Measurements from ENCODE around the gene KLHL22.
A peak's percentile ranks its signal among the peaks of the same experiment; 100 is the strongest.

Gene KLHL22

DNA sequence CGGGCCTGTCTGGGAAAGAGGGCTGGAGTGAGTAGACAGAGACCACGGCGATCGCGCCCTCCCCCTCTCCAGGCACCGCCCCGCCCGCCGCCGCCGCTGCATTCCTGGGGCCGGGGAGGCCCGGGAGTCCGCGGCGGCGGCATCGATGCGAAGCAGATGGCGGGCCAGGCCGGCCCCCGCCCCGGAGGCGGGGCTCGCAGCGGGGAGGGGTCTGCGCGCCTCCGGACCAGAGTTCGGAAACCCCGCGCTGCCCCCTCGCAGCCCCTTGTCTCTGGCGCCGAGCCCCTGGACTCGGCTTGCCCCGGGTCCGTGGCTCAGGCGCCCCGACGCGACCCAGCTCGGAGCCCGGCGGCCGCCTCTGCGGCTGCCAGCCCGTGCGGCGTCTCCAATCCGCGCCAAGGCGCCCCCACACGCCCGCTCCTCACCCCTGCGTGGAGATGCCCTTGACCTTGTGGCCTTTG is 59.3 kb downstream of the KLHL22 start:
- DNase-seq (ENCODE audit: low read depth) = peak; percentile 57

GRCh38 chr22:20435436-20436306 is 59.9 kb downstream of the KLHL22 start:
- no peak for DNase-seq (ENCODE audit: low read depth)
- H3K4me3 ChIP-seq (ENCODE audit: low read length) = peak overlapping the region; percentile 99
- TF ChIP-seq CTCF (conservative IDR thresholded peaks at IDR 0.05; ENCODE audit: low read length) = no peak

More for the DNA sequence above, 59.3 kb downstream of the KLHL22 start:
- no peak for TF ChIP-seq CTCF (conservative IDR thresholded peaks at IDR 0.05; ENCODE audit: low read length)
- H3K4me3 ChIP-seq (ENCODE audit: low read length) = peak overlapping the region; percentile 99

- H3K4me3 ChIP-seq (ENCODE audit: low read length) = no peak overlapping the region; the same call in 1 of the 2 replicates
- TF ChIP-seq CTCF (conservative IDR thresholded peaks at IDR 0.05; ENCODE audit: low read length) = no peak
- no peak for DNase-seq (ENCODE audit: low read depth)
Observed at GRCh38 chr22:20434773-20435172, 60.8 kb downstream of the KLHL22 start.

GRCh38 chr22:20434264-20434751 is 61.3 kb downstream of the KLHL22 start:
- TF ChIP-seq CTCF (conservative IDR thresholded peaks at IDR 0.05; ENCODE audit: low read length) = no peak
- no peak for DNase-seq (ENCODE audit: low read depth)
- no peak overlapping the region for H3K4me3 ChIP-seq (ENCODE audit: low read length)

GRCh38 chr22:20433686-20434241 is 61.8 kb downstream of the KLHL22 start:
- no peak for TF ChIP-seq CTCF (conservative IDR thresholded peaks at IDR 0.05; ENCODE audit: low read length)
- no peak overlapping the region for H3K4me3 ChIP-seq (ENCODE audit: low read length)
- no peak for DNase-seq (ENCODE audit: low read depth)

DNA sequence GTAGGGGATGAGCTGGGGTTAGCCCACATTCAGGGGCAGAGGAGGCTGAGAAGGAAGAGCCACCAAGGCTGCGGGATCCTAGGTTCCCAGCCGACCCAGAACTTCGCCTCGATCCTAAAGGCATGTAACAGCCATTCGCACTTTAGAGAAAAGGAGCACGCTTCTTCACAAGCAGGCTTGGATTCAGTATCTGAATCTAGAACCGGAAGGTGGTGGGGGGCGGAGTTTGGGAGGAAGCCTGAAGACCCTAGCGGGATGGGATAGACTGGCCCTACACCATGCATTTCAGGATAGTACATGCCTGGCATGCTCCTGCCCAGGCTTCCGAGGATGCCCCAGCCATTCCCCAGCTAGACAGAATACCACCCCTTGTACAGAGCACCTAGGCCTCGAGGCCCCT is 62.4 kb downstream of the KLHL22 start:
- DNase-seq (ENCODE audit: low read depth) = no peak
- no peak for TF ChIP-seq CTCF (conservative IDR thresholded peaks at IDR 0.05; ENCODE audit: low read length)
- no peak overlapping the region for H3K4me3 ChIP-seq (ENCODE audit: low read length)

All from AG10803 (cell line).